GM19193 (cell line): ENCODE results near the gene PXYLP1.

Experiments
- POLR2A ChIP-seq: IDR thresholded peaks from 4 replicates; pipeline ENCODE4 v1.6.1; 2011; ENCODE audit not compliant: insufficient read depth, insufficient read length; ENCODE audit errors: extremely low read depth

The PXYLP1 gene

DNA sequence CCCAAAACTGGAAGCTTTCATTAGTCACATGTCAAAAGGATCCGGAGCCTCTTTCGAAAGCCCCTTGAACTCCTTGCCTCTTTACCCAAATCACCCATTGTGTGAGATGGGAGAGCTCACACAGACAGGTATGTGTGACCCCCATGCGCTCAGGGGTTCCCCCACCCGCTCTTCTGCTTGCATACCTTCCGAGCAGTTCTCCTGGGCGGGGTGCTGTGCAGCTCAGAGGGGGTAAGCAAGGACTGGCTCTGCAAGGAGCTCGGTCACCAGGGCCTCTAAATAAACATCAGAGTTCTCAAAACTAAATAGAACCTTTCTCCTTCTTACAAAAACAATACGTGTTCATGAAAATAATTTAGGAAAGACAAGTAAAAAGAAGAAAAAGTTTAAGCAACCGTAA lies 55.7 kb downstream of the PXYLP1 start:
- no peak for TF ChIP-seq POLR2A

DNA sequence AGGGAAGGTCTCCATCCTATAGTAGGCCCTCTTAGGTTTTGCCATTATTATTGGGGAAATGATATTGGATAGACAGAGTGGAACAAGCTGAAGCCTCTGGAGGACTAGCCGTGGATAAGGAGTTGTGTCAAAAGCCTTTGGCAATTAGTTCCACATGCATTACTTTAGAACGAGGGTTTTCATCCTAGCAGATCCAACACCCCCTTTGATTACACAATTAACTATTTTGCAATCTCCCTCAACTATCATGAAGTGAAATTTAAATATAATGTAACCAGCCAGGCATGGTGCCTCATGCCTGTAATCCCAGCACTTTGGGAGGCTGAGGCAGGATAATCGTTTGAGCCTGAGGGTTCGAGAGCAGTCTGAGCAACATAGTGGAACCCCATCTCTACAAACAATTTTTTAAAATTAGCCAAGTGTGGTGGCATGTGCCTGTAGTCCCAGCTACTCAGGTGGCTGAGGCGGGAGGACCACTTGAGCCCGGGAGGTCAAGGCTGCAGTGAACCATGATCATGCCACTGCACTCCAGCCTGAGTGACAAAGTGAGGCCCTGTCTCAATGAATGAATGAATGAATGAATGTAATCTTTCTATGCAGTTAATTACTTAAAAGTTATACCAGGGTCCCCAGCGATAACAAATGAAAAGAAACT lies 56.8 kb downstream of the PXYLP1 start:
- TF ChIP-seq POLR2A = no peak

DNA sequence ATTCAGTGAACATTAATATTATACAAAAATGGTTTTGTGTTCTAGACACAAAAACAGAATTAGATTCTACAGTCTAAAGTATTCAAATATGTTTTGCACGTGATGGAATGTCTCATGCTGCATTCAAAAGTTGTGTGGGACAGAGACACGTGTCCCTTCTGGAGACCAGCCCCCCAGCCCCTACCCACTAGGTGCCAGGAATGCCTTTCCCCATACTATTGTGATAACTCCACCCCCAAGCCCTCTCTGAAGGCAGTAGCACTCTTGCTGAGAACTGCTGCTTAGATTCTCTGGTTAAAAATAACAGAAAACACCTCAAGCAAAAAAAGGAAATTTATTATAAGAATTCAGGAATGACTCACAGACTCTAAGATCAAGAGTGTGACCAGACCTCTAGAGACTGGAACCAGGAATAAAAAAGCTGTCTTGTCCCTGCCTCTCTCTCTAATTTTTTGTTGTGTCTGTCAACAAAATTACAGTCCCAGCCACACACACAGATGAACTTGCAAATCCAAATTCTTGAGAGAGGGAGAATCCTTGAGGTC lies 57.7 kb downstream of the PXYLP1 start:
- TF ChIP-seq POLR2A = no peak

DNA sequence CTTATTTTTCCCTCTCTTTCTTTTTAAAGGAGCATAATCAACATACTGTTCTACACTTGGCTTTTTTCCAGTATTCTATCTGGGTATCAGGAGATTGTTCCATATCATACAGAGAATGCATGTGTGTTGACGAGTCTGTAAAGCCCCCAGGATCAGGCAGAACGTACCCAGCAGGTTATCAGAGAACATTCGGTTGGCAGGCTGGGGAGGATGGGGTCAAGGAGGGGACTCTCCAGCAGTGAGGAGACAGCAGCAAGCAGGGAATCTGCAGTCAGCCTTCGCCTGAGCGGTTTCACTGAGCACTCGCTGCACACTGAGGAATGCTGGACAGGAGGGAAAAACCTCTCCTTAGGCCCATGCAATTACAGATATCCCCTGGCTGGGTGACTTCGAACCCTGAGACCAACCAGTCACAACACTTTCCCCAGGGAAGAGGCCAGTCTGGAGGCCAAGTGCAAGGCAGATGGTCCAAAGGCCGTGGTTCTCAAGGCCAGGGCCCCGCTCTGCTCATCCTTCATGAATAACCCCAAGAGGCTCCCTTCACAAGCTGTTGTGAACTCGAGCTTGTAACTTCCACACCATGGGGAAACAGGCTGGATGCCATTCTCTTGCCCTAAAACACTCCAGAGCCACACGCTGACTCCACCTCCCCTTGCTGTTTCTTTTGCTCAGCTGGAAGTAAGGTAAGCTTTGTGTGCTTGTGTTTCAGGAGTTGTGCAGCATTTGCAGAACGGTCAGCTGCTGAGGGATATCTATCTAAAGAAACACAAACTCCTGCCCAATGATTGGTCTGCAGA lies 60.1 kb downstream of the PXYLP1 start:
- TF ChIP-seq POLR2A = no peak

DNA sequence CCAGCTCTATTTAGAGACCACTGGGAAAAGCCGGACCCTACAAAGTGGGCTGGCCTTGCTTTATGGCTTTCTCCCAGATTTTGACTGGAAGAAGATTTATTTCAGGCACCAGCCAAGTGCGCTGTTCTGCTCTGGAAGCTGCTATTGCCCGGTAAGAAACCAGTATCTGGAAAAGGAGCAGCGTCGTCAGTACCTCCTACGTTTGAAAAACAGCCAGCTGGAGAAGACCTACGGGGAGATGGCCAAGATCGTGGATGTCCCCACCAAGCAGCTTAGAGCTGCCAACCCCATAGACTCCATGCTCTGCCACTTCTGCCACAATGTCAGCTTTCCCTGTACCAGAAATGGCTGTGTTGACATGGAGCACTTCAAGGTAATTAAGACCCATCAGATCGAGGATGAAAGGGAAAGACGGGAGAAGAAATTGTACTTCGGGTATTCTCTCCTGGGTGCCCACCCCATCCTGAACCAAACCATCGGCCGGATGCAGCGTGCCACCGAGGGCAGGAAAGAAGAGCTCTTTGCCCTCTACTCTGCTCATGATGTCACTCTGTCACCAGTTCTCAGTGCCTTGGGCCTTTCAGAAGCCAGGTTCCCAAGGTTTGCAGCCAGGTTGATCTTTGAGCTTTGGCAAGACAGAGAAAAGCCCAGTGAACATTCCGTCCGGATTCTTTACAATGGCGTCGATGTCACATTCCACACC lies 60.9 kb downstream of the PXYLP1 start:
- TF ChIP-seq POLR2A = no peak

DNA sequence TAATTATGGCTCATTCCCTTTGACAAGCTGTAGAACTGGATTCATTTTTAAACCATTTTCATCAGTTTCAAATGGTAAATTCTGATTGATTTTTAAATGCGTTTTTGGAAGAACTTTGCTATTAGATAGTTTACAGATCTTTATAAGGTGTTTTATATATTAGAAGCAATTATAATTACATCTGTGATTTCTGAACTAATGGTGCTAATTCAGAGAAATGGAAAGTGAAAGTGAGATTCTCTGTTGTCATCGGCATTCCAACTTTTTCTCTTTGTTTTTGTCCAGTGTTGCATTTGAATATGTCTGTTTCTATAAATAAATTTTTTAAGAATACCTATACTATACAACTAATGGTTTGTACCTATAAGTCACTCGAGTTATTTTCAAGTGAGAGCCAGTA lies 62.7 kb downstream of the PXYLP1 start:
- no peak for TF ChIP-seq POLR2A

DNA sequence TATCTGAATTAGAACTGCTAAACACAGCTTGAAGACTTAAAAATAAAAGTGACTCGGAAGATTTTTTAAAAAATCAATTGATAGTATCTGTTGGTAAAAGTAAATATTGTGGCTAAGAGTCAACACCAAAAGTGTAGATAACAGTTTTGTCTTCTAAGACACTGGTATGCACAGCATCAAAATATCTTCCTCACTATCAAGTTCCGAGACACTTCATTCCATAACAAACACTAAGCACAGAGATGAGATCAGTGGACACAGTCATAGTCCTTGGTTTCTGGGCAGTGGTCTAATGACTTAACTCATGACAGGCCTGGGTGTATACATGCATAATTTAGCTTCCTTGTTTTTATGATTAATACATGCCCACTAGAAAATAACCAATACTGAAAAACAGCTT lies 63.2 kb downstream of the PXYLP1 start:
- TF ChIP-seq POLR2A = no peak

DNA sequence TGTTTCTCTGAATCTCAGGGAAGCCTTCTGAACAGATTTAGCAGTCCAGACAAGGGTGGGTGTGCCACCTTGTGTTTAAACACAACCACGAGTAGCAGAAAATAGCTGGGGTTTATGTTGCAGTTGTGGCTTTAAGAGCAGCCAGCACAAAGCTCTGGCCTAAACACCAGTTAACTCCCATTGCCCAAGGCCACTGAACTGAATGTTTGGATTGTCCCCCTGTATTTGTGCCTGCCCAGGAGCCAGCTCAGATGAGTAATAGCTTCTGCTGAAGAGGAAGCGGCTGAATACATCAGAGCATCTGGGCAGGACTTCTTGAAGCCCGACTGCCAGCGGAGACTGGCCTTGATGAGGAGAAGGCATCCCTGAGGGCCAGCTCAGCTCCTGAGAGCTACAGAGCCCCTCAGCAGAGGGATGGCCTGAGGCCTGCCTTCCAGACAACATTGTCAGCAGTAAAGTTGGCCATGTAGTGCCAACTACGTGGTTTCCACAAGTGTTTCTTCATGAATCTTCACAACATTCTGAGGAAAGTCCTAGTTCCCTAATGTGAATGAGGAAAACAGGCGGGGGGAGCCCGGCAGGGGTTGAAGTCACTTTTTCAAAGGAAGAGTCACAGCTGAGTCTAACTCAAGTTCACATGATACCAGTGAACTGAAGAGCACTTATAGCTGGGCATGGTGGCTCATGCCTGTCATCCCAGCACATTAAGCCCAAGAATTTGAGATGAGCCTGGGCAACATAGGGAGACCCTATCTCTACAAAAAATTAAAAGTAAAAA lies 70.9 kb downstream of the PXYLP1 start:
- no peak for TF ChIP-seq POLR2A

DNA sequence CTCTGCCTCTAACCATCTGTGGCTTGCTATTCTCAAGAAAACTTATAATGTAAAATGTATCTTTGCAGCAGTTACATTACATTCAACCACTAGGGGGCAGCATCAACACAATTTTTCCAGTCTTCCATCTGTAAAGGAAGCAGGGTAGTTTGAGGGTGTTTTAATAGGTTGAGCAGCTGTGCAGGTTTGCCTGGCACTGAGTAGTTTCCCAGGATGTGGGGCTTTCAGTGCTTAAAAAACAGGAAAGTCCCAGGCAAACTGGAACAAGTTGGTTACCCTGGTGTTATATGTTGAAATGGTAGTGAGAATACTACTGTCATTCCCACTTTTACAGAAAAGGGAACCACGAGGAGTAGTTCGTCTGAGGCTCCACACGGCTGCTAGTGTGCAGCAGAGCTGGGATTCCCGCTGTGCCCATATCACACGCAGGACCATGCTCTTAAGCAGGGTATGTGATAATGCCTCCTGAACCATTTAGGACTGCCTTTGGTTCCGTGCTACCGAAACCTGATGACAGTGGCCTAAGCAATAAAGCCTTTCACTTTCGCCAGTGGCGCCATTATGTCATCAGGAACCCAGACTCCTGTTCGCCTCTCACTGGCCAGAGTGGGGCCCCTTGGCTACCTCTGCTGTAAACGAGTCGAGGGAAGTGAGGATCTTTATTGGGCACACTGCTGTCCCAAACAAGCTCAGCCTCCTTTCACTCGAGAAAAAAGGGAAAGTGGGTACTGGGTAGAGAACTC lies 72.0 kb downstream of the PXYLP1 start:
- no peak for TF ChIP-seq POLR2A

DNA sequence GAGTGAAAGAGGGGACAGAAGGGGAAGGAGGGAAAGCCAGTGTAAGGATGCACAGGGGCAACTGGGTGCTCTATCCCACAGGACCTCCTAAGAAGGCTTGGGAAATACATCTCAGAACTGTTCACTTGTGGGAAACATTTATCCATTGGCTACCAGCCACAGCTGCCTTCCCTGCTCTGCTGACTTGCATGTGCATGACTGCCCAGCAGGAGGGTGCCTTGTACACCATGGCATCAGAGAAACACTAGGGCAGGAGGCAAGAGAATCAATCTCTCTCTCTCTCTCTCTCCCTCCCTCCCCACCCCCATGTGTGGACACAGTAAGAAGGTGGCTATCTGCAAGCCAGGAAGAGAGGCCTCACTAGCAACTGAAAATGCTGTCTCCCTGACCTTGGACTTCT lies 73.8 kb downstream of the PXYLP1 start:
- no peak for TF ChIP-seq POLR2A

DNA sequence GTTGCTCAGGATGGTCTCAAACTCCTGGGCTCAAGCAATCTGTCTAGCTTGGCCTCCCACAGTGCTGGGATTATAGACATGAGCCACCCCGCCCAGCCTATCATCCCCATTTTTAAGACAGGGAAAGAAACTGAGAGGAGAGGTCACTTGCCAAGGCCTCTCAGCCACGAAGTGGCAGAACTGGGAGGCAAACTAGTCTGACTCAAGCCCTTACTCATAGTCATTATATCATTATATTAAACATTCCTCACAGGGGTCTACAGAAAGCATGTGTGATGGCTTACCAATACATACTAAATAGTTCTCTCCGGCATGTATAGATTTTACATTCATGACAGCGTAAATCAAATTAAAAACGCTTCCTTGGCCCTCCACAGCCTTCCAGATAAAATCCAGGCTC lies 74.7 kb downstream of the PXYLP1 start:
- no peak for TF ChIP-seq POLR2A

DNA sequence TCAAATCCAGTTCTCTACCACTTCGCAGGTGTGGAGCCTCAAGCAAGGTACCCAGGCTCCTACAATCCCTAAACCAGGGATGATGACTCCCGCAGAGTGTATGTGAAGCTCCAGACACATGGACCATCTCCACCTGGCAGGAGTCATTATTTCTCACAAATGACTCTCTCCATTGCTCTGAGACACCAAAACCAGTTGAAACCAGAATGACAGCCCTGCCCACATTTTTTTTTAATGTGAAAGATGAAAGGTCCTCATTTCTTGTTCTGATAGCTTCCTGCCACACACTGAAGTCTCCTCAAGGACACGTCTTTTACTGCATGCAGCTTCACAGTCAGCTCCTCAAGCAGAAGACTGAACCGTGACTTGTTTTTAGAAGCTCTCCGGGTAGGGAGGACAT lies 75.3 kb downstream of the PXYLP1 start:
- no peak for TF ChIP-seq POLR2A

DNA sequence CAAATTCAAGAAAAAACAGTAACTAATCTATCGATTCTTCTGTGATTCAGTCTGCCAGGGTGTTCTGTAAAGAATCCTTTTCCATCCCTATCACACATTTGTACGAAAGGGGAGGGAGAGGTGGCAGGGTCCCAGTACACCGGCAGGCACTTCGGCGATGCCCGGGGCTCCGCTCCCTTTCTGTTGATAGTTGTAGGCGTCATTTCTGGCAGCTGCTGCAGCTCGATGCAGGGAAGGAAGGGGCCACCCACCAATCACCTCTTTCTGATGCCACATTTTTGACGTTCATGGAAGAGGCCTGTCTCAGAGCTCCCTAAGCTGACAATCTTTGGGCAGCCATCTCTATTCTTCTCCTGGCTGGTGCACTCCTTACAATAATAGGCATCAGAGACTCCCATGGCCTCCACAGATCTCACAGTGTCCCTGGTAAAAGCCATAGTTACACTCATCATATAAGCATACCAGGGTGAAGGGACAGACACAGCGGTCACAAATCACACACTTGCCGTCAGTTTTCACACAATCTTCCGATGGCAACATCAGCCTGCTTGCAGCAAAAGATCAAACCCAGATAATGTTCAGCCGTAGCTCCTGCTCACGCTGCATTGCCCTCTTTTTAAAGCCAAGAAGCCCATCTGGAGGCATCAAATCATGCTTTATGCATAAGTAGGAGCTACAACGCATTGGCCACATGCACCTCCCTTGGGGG lies 75.9 kb downstream of the PXYLP1 start:
- TF ChIP-seq POLR2A = no peak
